HFF-Myc (cell line): ENCODE measurements around the gene GNG4.
"Not testable (repeated sequence)": the region's sequence is repeated elsewhere in the genome, so short reads cannot be mapped to it uniquely, and the experiment has no call there.

ENCODE experiments used
- DNase-seq: peaks from one replicate; pipeline ENCODE4 v3.0.0-alpha.2; 2011; ENCODE audit warnings: low read depth; ENCODE audit errors: extremely low read depth
- H3K4me3 ChIP-seq: replicated peaks from 2 replicates; pipeline ENCODE4 v1.5.1; 2011; ENCODE audit warnings: low read depth, mild to moderate bottlenecking, control low read depth, low read length
- CTCF ChIP-seq: IDR thresholded peaks from 2 replicates; pipeline ENCODE4 v1.5.1; 2012; ENCODE audit warnings: mild to moderate bottlenecking, low read depth, low read length, control low read depth; ENCODE audit errors: missing control alignments

GNG4 gene

DNA sequence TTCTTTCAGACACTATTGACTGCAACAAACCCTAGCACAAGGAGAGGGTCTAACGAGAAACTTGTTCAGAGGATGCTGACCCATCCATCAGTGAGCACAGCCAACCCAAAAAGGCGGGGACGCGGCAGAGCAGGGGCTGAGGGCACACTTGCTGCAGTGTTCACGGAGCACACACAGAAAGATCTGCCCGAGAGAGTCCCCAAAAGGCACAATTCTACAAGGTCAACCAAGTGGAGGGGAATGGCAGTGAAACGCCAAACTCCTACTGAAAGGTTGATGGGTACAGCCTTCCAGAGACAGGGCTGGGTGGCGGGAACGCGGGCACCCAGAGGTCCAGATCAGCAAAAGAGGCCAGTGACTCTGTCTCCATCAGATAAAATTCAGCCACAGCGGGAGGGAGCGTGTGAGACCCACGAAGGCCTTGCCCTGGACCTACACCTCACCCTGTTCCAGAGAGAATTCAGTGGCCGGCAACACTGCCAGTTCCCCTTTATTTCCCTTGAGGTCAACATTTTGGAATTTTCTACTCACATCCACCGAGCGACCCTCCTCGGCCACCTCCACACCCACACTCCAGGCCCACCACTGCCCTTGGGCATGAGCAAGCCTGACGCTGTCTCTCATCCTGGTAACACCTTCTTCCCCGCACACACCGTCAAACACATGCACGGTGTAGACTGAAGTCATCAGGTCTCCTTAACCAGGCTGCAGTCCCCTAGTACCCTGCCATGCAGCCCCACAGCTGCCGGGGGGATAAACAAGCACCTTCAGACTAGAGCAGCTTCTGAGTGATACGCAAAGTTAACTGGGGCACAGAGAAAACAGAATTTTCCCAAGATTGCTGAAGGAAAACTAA lies 5.5 kb downstream of the GNG4 start:
- DNase-seq: no peak
- TF ChIP-seq CTCF: no peak

DNA sequence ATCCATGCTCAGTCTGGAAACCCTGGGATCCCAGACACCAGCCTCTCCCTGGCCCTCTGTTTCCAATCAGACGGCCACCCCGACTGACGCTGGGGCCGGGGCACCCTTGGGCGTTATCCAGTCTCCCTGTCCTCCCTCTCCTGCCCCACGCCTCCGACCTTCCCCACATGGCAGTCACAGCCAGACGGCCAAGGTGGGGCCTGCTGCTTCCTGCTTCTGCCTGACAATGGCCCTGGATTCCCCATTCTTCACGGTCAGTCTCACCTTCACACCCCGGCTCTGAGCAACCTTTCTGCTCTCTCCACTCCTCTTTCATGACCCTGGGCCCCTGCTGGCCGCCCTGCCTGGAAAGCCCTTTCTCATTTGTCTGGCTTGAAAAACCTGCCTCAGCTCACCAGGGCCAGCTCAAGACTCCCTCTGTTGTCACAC lies 6.6 kb downstream of the GNG4 start:
- no peak for TF ChIP-seq CTCF
- DNase-seq: no peak
- H3K4me3 ChIP-seq: no peak overlapping the region

More for the DNA sequence above, 5.5 kb downstream of the GNG4 start:
- no peak overlapping the region for H3K4me3 ChIP-seq

- no peak overlapping the region for H3K4me3 ChIP-seq
- TF ChIP-seq CTCF: no peak
- peak; percentile 42 for DNase-seq
Observed at GRCh38 chr1:235642011-235642942, 7.3 kb downstream of the GNG4 start.

GRCh38 chr1:235640580-235640979 lies 9.0 kb downstream of the GNG4 start:
- no peak overlapping the region for H3K4me3 ChIP-seq
- no peak for TF ChIP-seq CTCF
- no peak for DNase-seq

DNA sequence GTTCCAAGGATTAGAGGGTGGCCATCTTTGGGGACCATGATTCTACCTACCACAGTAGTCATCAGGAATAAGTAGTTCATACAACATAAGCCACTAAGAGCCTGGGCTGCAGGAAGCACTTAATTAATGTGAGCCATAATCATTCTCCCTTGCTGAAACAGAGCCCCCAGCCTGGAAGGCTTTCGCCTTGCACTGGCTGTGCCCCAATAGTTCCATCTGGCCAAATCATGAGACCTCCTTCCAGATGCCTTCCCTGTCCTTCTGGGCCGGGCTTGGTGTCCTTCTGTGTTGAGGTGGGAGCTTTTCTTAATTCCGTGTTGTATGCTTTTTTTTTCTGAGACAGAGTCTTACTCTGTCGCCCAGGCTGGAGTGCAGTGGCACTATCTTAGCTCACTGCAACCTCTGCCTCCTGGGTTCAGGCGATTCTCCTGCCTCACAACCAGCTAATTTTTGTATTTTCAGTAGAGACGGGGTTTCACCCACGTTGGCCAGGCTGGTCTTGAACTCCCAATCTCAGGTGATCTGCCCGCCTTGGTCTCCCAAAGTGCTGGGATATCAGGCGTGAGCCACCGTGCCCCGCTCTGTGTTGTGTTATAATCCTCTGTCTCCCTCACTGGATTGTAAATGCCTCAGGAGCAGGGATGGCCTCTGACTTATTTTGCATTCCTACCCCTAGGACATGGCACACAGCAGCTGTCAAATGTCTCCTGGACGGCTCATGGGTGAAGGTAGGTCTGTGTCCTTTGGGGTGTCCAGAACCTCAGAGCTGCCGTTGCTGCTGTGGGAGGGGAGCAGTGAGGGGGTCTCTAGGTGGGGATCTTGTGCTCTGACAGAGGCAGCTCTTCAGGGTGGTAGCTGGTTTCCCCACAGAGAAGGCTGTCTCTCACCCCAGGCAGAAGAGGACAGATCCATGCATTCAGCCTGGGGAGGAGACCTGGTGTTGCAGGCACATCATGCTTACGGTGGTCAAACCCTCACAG lies 10.1 kb downstream of the GNG4 start:
- H3K4me3 ChIP-seq: no peak overlapping the region
- TF ChIP-seq CTCF: no peak
- no peak for DNase-seq

DNA sequence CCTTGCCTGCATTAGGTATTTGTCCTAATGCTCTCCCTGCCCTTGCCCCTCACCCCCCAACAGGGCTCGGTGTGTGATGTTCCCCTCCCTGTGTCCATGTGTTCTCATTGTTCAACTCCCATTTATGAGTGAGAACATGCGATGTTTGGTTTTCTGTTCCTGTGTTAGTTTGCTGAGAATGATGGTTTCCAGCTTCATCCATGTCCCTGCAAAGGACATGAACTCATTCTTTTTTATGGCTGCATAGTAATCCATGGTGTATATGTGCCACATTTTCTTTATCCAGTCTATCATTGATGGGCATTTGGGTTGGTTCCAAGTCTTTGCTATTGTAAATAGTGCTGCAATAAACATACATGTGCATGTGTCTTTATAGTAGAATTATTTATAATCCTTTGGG lies 11.0 kb downstream of the GNG4 start:
- not testable (repeated sequence) for DNase-seq, H3K4me3 ChIP-seq
